CD8-positive, alpha-beta memory T cell (primary cell): ENCODE data around the gene RNASE13. TPM values are rescaled to one million over a fixed set of nuclear protein-coding genes. Genes with fewer than 3 reads are reported as not detected.

Experiments
- CTCF ChIA-PET: fragments of 350-600 bp; sonication (Branson Sonifier 250); formaldehyde crosslinking; loops from one replicate; lab custom pipeline; 2021; ENCODE audit warnings: antibody characterized with exemption; lab: Charles Lee
- POLR2A ChIA-PET: fragments of 350-600 bp; sonication (Branson Sonifier 250); formaldehyde crosslinking; loops from one replicate; lab custom pipeline; 2021; ENCODE audit warnings: antibody characterized with exemption; lab: Charles Lee
- DNase-seq, 5 donors: peaks; one replicate each; pipeline versions ENCODE4 v3.0.0 to v3.0.0-alpha.2; 2020 to 2022; ENCODE audit warnings: mixed read lengths in 1 of 5
- H3K27ac ChIP-seq: one replicate; pipeline ENCODE4 v1.7.0; 2013; ENCODE audit warnings: low read depth, mild to moderate bottlenecking, low read length, moderate library complexity
- H3K27me3 ChIP-seq: 2 replicates; pipeline ENCODE4 v1.7.0; 2013; ENCODE audit warnings: low read length, mild to moderate bottlenecking; ENCODE audit not compliant: insufficient read depth, poor library complexity, severe bottlenecking
- H3K36me3 ChIP-seq: 2 replicates; pipeline ENCODE4 v1.7.0; 2013; ENCODE audit warnings: mild to moderate bottlenecking, low read length, moderate library complexity; ENCODE audit not compliant: insufficient read depth
- H3K4me1 ChIP-seq: 2 replicates; pipeline ENCODE4 v1.7.0; 2013; ENCODE audit warnings: mild to moderate bottlenecking, low read length, moderate library complexity; ENCODE audit not compliant: insufficient read depth
- H3K4me3 ChIP-seq: 2 replicates; pipeline ENCODE4 v1.7.0; 2013; ENCODE audit warnings: mild to moderate bottlenecking, low read length
- H3K9me3 ChIP-seq: 2 replicates; pipeline ENCODE4 v1.7.0; 2013; ENCODE audit warnings: mild to moderate bottlenecking, low read length
- H3K27ac Mint-ChIP-seq, 8 donors: one replicate each; pipeline ENCODE4 v1.8.0; 2020 to 2021; ENCODE audit warnings: mixed read lengths in 8 of 8, mild to moderate bottlenecking in 6 of 8, inconsistent platforms in 3 of 8, moderate library complexity in 3 of 8
- H3K27me3 Mint-ChIP-seq, 2 donors: one replicate each; pipeline ENCODE4 v1.8.0; 2020 to 2021; ENCODE audit warnings: mixed read lengths in 2 of 2, mild to moderate bottlenecking in 1 of 2, moderate library complexity in 1 of 2
- H3K36me3 Mint-ChIP-seq, 3 donors: one replicate each; pipeline ENCODE4 v1.8.0; 2020 to 2021; ENCODE audit warnings: mixed read lengths in 3 of 3, inconsistent platforms in 1 of 3, mild to moderate bottlenecking in 1 of 3
- H3K4me1 Mint-ChIP-seq, 3 donors: one replicate each; pipeline ENCODE4 v1.8.0; 2020 to 2021; ENCODE audit warnings: mixed read lengths in 3 of 3, inconsistent platforms in 1 of 3, mild to moderate bottlenecking in 1 of 3
- H3K4me3 Mint-ChIP-seq, 7 donors: one replicate each; pipeline ENCODE4 v1.8.0; 2020 to 2021; ENCODE audit warnings: mixed read lengths in 7 of 7, mild to moderate bottlenecking in 6 of 7, moderate library complexity in 4 of 7, inconsistent platforms in 2 of 7
- H3K9me3 Mint-ChIP-seq, 5 donors: one replicate each; pipeline ENCODE4 v1.8.0; 2020 to 2022; ENCODE audit warnings: mixed read lengths in 5 of 5, mild to moderate bottlenecking in 3 of 5, moderate library complexity in 2 of 5, inconsistent platforms in 1 of 5
- polyA plus RNA-seq: library from polyadenylated mRNA; unstranded; fragments of 300-500 nt; fragmentation: Illumina TruSeq; gene quantifications from one replicate; pipeline ENCODE4 v1.2.3, GENCODE V29; 2021
- total RNA-seq, 2 experiments: library from RNA; stranded (reverse); gene quantifications; one replicate each; pipeline ENCODE4 v1.2.3, GENCODE V29; 2021

RNASE13 gene
- total and polyA plus RNA-seq, 3 experiments from 2014 or later: not detected

DNA sequence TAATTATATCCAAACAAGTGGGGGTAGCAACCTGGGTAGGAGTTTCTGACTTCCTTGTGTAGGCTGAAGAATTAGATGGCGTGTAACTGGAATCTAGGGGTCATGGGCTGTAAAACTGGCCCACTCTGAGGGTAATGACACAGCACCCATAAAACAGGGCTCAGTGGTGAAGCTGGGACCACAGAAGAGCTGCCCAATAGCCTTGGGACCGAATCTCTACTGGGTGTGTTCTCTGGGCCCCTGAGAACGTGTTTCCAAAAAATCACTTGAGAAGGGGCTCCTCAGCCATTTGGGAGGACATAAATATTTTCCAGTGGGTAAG, 26.7 kb upstream of the RNASE13 start:
- peaks cover 0 to 1% (median 0%) of the 10 kb centered on the region in 3 donors for H3K36me3 Mint-ChIP-seq
- H3K4me3 Mint-ChIP-seq: no peak overlapping the region
- Histone ChIP-seq H3K9me3 (no peaks in the 10 kb centered on the region), H3K27ac (no peak overlapping the region), H3K4me1 (no peaks in the 10 kb centered on the region), H3K4me3 (no peak overlapping the region), H3K27me3 (peaks cover 5% of the 10 kb centered on the region), H3K36me3 (no peaks in the 10 kb centered on the region)
- no peaks in the 10 kb centered on the region for H3K4me1 Mint-ChIP-seq
- DNase-seq: no peak
- H3K27me3 Mint-ChIP-seq: peaks cover 17 to 48% of the 10 kb centered on the region in 2 donors
- no peaks in the 10 kb centered on the region for H3K9me3 Mint-ChIP-seq
- no peak overlapping the region for H3K27ac Mint-ChIP-seq
- ChIA-PET POLR2A (no interaction called here), CTCF (interaction anchor here (0.8 to 2.4 kb wide), 3 partner anchors 32 to 53 kb away, joined by 3 to 7 read pairs (median 3); no protein-coding TSS in a partner anchor)

DNA sequence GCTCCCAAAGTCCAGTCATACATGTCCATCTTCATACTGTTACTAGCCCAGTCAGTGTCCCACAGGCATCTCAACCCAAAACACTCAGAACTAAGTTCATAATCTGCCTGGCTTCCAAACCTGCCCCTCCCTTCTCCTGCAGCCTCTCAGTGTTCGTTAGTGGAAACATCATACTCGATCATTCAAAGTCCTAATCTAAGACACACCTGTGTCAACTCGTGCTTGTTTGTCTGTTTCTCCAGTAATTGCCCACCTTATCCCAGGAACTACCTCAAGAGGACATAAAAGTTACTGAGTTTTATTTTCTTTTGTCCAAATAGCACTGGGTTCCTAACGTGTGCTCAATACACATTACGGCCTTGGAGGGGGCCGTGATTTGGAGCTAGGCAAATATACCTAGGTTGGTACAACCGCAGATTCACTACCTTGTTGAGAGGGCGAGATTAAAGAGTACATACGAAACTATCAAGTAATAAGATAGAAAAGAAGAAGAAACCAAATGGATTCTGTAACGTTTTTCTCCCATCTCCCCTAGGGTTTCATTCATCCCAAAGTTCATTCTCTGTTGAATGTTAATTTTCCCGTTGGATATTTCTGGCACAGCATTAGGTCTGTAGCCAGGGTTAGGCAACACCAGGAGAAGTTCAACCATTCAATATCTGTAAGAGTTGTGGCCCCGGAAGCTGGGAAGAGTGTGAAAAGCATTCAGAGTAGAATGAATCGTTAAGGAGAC, 26.2 kb upstream of the RNASE13 start:
- ChIA-PET CTCF (interaction anchor here (1.4 to 2.4 kb wide), 2 partner anchors 32 to 47 kb away, joined by 3 to 7 read pairs; no protein-coding TSS in a partner anchor), POLR2A (no interaction called here)
- Mint-ChIP-seq H3K36me3 (peaks cover 0 to 1% (median 0%) of the 10 kb centered on the region in 3 donors), H3K27ac (no peak overlapping the region), H3K4me1 (no peaks in the 10 kb centered on the region), H3K9me3 (no peaks in the 10 kb centered on the region), H3K27me3 (peaks cover 14 to 44% of the 10 kb centered on the region in 2 donors), H3K4me3 (no peak overlapping the region)
- Histone ChIP-seq H3K9me3 (no peaks in the 10 kb centered on the region), H3K27ac (no peak overlapping the region), H3K4me3 (no peak overlapping the region), H3K4me1 (no peaks in the 10 kb centered on the region), H3K36me3 (no peaks in the 10 kb centered on the region), H3K27me3 (peaks cover 5% of the 10 kb centered on the region)
- no peak for DNase-seq

DNA sequence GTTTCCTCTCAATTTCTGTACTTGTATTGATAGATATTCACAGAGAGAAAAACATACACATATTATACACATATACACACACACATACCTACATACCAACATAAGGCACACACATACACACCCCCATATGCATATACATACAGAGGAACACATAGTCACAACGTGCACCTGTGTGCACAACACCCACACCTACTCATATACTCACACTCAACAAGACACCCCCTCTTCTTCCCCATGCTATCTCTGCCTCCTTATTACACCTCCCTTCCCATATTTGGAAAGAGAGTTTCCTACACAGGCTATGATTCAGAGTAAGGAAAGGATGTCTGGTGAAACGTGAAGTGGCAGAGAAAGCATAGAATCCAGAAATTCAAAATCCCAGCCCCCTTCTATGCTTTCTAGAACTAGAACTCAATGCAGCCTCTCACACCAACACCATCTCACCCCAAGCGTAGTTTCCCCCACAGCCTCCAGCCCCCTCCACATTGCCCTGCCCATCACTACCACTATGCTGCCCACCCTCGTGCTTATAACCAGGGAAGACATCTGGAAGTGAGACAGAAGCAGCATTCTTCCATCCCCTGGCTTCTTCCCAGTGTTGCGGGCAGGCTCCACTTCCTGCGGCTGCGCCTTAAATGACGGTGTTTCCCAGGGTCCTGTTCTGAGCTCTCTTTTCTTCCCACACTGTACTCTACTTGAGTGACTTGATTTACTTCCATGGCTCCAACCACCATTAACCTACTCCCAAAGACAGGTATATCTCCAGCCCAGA, 25.4 kb upstream of the RNASE13 start:
- H3K27me3 Mint-ChIP-seq: peaks cover 8 to 37% of the 10 kb centered on the region in 2 donors
- H3K36me3 Mint-ChIP-seq: no peaks in the 10 kb centered on the region
- Histone ChIP-seq H3K4me3 (no peak overlapping the region), H3K36me3 (no peaks in the 10 kb centered on the region), H3K27me3 (peaks cover 5% of the 10 kb centered on the region), H3K9me3 (no peaks in the 10 kb centered on the region), H3K27ac (no peak overlapping the region), H3K4me1 (no peaks in the 10 kb centered on the region)
- H3K4me3 Mint-ChIP-seq: no peak overlapping the region
- no peak overlapping the region for H3K27ac Mint-ChIP-seq
- H3K9me3 Mint-ChIP-seq: no peaks in the 10 kb centered on the region
- CTCF ChIA-PET: interaction anchor here (4.4 kb wide), 1 partner anchor 8 kb away, joined by 14 read pairs; no protein-coding TSS in a partner anchor
- H3K4me1 Mint-ChIP-seq: no peaks in the 10 kb centered on the region
- no peak for DNase-seq
- POLR2A ChIA-PET: no interaction called here

DNA sequence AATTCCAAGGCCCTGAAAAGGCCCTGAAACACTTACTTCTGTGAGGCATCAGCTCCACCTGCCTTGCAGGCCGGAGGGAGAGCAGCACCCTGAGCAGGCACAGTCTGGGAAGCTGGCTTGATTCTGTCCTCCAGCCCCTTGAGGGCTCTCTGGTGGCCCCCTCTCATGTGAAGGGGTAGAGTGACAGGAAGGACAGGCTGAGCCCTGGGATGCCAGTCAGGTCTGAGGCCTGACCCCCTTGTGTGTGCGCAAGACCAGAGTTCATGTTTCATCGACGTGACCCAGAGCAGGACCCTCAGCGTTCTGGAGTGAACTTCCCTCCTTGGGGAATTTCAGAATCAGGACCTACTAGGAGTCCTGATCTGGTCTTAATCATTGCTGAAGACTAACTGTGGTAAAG, 24.3 kb upstream of the RNASE13 start:
- no peak overlapping the region for H3K27ac ChIP-seq
- H3K27me3 Mint-ChIP-seq: peaks cover 8 to 31% of the 10 kb centered on the region in 2 donors
- no peaks in the 10 kb centered on the region for H3K9me3 ChIP-seq
- no peak overlapping the region for H3K27ac Mint-ChIP-seq
- H3K27me3 ChIP-seq: peaks cover 5% of the 10 kb centered on the region
- no peaks in the 10 kb centered on the region for H3K4me1 Mint-ChIP-seq
- no peaks in the 10 kb centered on the region for H3K9me3 Mint-ChIP-seq
- no peaks in the 10 kb centered on the region for H3K36me3 Mint-ChIP-seq
- no peak overlapping the region for H3K4me3 ChIP-seq
- no peak for DNase-seq
- CTCF ChIA-PET: interaction anchor here (1.3 to 4.4 kb wide), 2 partner anchors 9 to 44 kb away, joined by 4 to 14 read pairs; no protein-coding TSS in a partner anchor
- H3K36me3 ChIP-seq: no peaks in the 10 kb centered on the region
- no peak overlapping the region for H3K4me3 Mint-ChIP-seq
- H3K4me1 ChIP-seq: no peaks in the 10 kb centered on the region
- POLR2A ChIA-PET: no interaction called here

DNA sequence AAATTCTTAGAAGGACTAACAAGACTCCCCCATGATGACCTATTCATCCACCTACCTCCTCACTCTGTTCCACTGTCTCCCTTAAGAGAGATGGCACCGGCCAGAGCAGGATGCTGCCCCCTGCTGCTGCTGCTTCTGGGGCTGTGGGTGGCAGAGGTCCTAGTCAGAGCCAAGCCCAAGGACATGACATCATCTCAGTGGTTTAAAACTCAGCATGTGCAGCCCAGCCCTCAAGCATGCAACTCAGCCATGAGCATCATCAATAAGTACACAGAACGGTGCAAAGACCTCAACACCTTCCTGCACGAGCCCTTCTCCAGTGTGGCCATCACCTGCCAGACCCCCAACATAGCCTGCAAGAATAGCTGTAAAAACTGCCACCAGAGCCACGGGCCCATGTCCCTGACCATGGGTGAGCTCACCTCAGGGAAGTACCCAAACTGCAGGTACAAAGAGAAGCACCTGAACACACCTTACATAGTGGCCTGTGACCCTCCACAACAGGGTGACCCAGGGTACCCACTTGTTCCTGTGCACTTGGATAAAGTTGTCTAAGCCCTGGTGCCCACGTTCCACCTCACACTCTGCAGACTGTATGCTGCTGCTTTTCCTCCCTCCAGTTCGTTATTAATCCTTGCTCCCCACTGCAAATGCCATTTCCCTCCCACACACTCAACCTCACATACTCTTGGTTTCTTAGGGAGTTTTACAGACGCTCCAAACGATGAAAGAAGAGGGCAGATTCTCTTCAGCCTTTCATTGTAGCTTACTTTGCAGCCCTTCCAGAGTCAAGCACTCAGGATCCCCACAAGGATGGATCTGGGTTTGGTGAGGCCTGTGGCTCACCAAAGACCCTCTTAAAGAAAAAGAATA, 23.4 kb upstream of the RNASE13 start, which contains the start of gene RNASE8:
Gene RNASE8 (plus strand): TSS at position 20 of the 873 bp plus-strand sequence. CDS start 71 bp downstream, at position 91.
- ChIA-PET CTCF (interaction anchor here (1.3 to 4.4 kb wide), 3 partner anchors 10 to 87 kb away, joined by 3 to 14 read pairs (median 4); no protein-coding TSS in a partner anchor), POLR2A (no interaction called here)
- Mint-ChIP-seq H3K4me3 (no peak within 1 kb of the TSS), H3K36me3 (no peaks in the 10 kb centered on the region), H3K27ac (no peak within 1 kb of the TSS), H3K27me3 (peaks cover 8 to 23% of the 10 kb centered on the region in 2 donors), H3K4me1 (no peaks in the 10 kb centered on the region), H3K9me3 (no peaks in the 10 kb centered on the region)
- H3K4me1 ChIP-seq: no peaks in the 10 kb centered on the region
- H3K27ac ChIP-seq: no peak within 1 kb of the TSS
- no peak within 1 kb of the TSS for H3K4me3 ChIP-seq
- no peak for DNase-seq
- H3K27me3 ChIP-seq: peaks cover under 1% of the 10 kb centered on the region
- H3K36me3 ChIP-seq: no peaks in the 10 kb centered on the region
- H3K9me3 ChIP-seq: no peaks in the 10 kb centered on the region

DNA sequence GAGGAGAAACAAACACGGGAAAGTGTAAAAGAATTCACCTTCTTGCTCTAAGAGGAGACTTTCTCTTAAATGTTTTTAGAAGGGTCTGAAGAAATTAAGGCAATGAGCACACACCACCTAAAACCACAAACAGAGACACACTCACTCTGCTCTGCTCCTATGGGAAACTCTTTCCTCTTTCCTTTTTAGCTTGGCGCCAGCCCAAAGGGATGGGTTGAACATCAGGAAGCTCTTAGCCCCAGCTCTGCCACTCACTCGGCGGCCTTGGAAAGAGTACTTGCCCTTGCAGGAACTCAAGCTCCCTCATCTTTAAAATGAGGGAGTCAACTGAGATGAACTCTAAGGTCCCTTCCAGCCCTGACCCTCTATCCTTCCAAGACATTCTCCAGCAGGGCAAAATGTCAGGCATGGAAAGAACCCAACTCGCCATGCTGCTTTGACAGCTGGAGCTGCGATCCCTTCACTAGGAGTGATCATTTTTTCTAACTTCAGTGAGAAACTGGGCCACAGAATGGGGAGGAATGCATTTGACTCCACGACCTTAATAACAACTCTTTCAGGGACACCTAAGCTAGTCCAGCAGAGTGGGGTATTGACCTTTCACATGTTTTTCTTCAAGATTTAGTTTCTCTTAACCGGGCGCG, 22.0 kb upstream of the RNASE13 start:
- H3K4me1 Mint-ChIP-seq: no peaks in the 10 kb centered on the region
- peaks cover 3 to 20% of the 10 kb centered on the region in 2 donors for H3K27me3 Mint-ChIP-seq
- Histone ChIP-seq H3K27ac (no peak overlapping the region), H3K36me3 (no peaks in the 10 kb centered on the region), H3K4me1 (no peaks in the 10 kb centered on the region), H3K27me3 (no peaks in the 10 kb centered on the region), H3K9me3 (no peaks in the 10 kb centered on the region), H3K4me3 (no peak overlapping the region)
- no peak overlapping the region for H3K4me3 Mint-ChIP-seq
- no peaks in the 10 kb centered on the region for H3K9me3 Mint-ChIP-seq
- no peak for DNase-seq
- ChIA-PET POLR2A (no interaction called here), CTCF (interaction anchor here (1.0 to 4.4 kb wide), 3 partner anchors 11 to 42 kb away, joined by 3 to 14 read pairs (median 4); no protein-coding TSS in a partner anchor)
- no peaks in the 10 kb centered on the region for H3K36me3 Mint-ChIP-seq
- no peak overlapping the region for H3K27ac Mint-ChIP-seq

DNA sequence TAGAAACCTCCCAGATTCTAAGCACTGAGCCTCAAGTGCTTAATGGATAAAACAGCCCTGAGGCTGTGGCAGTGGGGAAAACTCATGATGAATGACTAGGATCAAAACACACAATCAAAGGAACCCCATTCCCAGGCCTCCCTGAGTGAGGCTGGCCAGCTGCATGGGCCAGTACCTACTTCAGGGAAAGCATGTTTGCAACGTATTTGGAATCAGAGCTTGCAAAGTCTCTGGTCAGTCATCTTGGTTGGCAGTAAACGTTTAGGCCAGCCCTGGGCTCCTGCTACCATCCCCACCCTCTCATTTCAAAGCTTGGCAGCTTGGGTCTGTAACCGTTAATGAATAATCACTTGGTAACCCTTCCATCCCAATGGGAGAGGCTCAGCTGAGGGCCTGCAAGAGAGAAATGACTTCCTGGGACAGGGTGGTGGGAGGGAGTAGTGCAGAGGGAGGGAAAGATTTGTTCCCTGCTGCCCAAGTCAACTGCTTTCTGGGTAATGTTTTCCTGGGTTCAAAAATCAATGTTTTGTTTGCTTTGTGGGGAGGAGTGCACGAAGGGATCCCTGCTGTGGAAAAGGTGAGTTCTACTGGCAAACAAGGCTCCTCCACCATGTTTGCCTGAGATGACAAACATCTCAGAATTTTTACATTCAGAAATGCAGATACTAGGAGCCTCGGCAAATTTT, 21.0 kb upstream of the RNASE13 start:
- Mint-ChIP-seq H3K27me3 (peaks cover 7 to 19% of the 10 kb centered on the region in 2 donors), H3K4me3 (no peak overlapping the region), H3K4me1 (no peaks in the 10 kb centered on the region), H3K27ac (no peak overlapping the region), H3K9me3 (no peaks in the 10 kb centered on the region), H3K36me3 (no peaks in the 10 kb centered on the region)
- POLR2A ChIA-PET: no interaction called here
- no peaks in the 10 kb centered on the region for H3K27me3 ChIP-seq
- H3K27ac ChIP-seq: no peak overlapping the region
- CTCF ChIA-PET: interaction anchor here (1.5 to 4.4 kb wide), 2 partner anchors 12 to 41 kb away, joined by 4 to 14 read pairs; no protein-coding TSS in a partner anchor
- H3K4me3 ChIP-seq: no peak overlapping the region
- H3K9me3 ChIP-seq: no peaks in the 10 kb centered on the region
- no peaks in the 10 kb centered on the region for H3K36me3 ChIP-seq
- H3K4me1 ChIP-seq: no peaks in the 10 kb centered on the region
- DNase-seq: no peak
